Heart left ventricle (tissue), 13 donors: ENCODE data around the gene AOC2.

Experiments
- CTCF ChIP-seq, 12 donors: fragments of 200-600 bp; sonication (generic) in 4 of 12; IDR thresholded peaks; one replicate each; pipeline versions ENCODE4 v1.5.0 to v1.8.0; 2018 to 2022; ENCODE audit warnings: antibody characterized with exemption in 12 of 12, mild to moderate bottlenecking in 5 of 12
- POLR2A ChIP-seq, 2 donors: fragments of 450-650 bp; IDR thresholded peaks; one replicate each; pipeline ENCODE4 v1.6.1; 2017; ENCODE audit warnings: antibody characterized with exemption in 2 of 2, mild to moderate bottlenecking in 2 of 2, moderate library complexity in 2 of 2
- donor health status: ischemic (EF 13 %, LVEDD 7.1; RV severe dilation, severe dysfunction).
- donor health status: DM: no; HTN: yes; CAD: no.
- donor health status: DM: no; HTN: no; CAD: no.
- donor health status: ischemic (EF 25% LVEDD 6.9; RV normal size, moderate dysfunction).
- donor health status: ischemic (EF 25% LVEDD 5.7; RV mildly dilated, moderate dysfunction).
- donor health status: ischemic (EF 35%, LVEDD 5.7; RV mildly dilated, moderate dysfunction).
- donor health status: nonischemic (EF 11% LVEDD 7.7; RV severe dilation, severe dysfunction).
- donor health status: DM: yes; HTN: yes; CAD: no.
- donor health status: PGD.
- donor health status: ischemic (EF 29% LVEDD 5.4; RV normal size, mild dysfunction).
- donor health status: nonischemic (EF 23%, LVEDD 6.1; RV moderate dilation, normal function).

DNA sequence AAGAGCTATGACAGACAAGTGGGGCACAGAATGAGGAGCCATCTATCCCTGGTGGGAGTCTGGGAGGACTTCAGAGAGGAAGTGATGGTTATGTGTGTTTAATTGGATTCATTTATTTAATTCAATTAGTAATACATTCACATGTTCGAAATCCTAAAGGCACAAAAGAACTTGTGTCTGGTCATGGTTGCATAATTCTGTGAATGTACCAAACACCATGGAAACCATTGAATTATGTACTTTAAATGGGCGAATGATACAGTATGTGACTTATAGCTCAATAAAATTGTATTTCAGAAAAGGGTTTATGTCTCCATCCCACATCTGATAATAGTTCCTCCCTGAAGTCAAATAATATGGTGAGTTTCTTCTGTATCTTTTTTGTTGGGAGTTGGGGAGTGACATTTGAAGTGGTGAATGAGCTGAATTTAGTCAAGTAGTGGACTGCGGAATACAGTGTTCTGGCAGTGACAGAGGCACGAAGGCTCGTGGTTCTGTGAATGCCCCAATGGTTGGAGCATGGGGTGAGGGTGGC lies 36.5 kb downstream of the AOC2 start:
- no peak for TF ChIP-seq POLR2A (IDR thresholded peaks at IDR 0.05)
- no peak for TF ChIP-seq CTCF (IDR thresholded peaks at IDR 0.05)
